ENCODE results near the gene TMEM218.
A peak's percentile ranks its signal among the peaks of the same experiment; 100 is the strongest.

TMEM218 gene

GRCh38 chr11:125069008-125069407, 42.4 kb downstream of the TMEM218 start:
- H3K27ac ChIP-seq, result no peak overlapping the region

DNA sequence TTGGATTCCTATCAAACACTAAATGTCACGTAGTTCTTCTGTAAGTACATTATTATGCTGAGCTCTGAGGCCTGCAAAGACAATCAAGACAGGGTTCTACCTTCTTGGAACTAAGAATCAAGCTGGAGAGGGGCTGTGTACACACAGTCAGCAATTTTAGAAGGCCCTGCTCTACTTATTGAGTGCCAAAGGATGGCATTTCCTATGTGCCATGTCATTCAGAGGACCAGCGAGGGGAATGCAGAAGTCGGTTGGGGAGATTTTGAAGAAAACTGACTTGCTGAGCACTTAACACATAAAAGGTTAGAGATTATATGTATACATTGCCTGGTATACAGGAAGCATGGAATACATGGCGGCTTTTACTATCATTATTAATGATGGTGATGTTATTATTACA, 43.1 kb downstream of the TMEM218 start:
- TF ChIP-seq, protein P1, sequence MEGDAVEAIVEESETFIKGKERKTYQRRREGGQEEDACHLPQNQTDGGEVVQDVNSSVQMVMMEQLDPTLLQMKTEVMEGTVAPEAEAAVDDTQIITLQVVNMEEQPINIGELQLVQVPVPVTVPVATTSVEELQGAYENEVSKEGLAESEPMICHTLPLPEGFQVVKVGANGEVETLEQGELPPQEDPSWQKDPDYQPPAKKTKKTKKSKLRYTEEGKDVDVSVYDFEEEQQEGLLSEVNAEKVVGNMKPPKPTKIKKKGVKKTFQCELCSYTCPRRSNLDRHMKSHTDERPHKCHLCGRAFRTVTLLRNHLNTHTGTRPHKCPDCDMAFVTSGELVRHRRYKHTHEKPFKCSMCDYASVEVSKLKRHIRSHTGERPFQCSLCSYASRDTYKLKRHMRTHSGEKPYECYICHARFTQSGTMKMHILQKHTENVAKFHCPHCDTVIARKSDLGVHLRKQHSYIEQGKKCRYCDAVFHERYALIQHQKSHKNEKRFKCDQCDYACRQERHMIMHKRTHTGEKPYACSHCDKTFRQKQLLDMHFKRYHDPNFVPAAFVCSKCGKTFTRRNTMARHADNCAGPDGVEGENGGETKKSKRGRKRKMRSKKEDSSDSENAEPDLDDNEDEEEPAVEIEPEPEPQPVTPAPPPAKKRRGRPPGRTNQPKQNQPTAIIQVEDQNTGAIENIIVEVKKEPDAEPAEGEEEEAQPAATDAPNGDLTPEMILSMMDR (conservative IDR thresholded peaks at IDR 0.05), result no peak
- no peak overlapping the region for H3K27ac ChIP-seq

More at GRCh38 chr11:125069008-125069407, 42.4 kb downstream of the TMEM218 start:
- TF ChIP-seq, protein P1 (conservative IDR thresholded peaks at IDR 0.05), result no peak

- H3K27ac ChIP-seq, result no peak overlapping the region
- TF ChIP-seq, protein P1 (conservative IDR thresholded peaks at IDR 0.05), result no peak
Measured at GRCh38 chr11:125064070-125064469, 47.4 kb downstream of the TMEM218 start.

- H3K27ac ChIP-seq, result peak overlapping the region; percentile 50; the same call in 1 of the 2 replicates
- TF ChIP-seq, protein P1 (conservative IDR thresholded peaks at IDR 0.05), result no peak
Measured at GRCh38 chr11:125063429-125064043, 47.9 kb downstream of the TMEM218 start.

DNA sequence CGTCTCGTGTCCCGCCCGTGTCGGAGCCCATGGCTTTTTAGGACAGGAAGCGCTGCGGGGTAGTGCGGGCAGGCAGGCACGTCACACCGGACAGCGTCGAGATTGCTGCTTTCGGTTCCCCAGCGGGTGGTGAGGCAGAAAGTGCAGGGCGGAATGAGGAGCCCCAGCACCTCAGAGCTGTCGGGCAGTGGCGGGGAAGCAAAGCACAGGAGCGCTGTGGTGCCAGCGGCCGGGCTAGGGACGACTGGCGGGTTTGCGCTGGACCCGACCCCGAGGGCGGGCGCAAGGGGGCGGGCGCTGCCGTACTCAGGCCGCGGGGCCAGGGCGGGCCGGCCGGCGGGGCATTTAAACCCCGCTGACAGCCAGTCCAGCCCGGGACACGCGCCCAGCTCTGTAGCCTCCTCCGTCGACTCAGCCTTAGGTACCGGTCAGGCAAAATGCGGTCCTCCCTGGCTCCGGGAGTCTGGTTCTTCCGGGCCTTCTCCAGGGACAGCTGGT, 48.4 kb downstream of the TMEM218 start, which contains the start of gene SLC37A2:
SLC37A2 (plus strand) TSS at position 375 of the 498 bp plus-strand sequence; CDS start at position 438, 63 bp downstream.
- peak within 1 kb of the TSS; percentile 50; the same call in 1 of the 2 replicates for H3K27ac ChIP-seq
- TF ChIP-seq, protein P1 (conservative IDR thresholded peaks at IDR 0.05), result peak; percentile 48

DNA sequence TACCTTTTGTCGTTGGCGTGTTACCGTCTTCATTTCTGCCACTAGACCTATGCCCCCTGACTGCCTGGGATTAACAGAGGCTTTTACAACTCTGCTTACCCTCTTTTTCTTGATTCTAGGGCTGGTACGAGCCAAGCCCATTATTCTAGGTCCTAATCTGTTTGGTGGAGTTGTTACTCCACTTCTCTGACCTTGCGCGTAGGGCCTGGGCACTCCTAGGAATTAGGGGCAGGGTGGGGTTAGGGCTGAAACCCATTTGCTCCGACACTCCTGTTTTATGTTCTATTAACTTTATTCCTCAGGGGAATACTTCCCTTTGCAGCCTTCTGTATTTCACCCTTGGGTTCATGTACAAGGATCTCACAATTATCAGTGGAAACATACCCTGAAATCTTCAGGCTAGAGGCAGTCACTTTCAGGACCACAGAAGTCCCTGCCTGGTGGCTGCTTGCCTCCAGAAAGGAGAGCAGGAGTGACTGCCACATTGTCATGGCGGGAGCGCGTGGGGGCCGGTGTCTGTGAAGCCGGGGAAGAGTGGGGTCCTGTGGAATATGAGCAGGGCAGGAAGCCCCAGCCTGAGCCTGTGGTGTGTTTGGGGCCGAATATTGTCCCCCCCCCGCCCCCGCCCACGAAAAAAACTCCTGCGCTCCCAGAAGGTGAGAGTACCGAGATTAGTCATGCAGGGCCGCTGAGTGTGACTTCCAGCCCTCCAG, 49.1 kb downstream of the TMEM218 start:
- TF ChIP-seq, protein P1 (conservative IDR thresholded peaks at IDR 0.05), result no peak
- H3K27ac ChIP-seq, result peak overlapping the region; percentile 50; the same call in 1 of the 2 replicates

- H3K27ac ChIP-seq, result no peak overlapping the region
- TF ChIP-seq, protein P1 (conservative IDR thresholded peaks at IDR 0.05), result no peak
Measured at GRCh38 chr11:125061281-125061680, 50.1 kb downstream of the TMEM218 start.
